GM19397 (cell line): ENCODE measurements around the gene CD163L1.

Source experiments
- ATAC-seq: cut with Tn5 transposase; IDR thresholded peaks from one replicate; pipeline ENCODE4 v1.9.1; 2021; ENCODE audit warnings: mild to moderate bottlenecking, moderate library complexity; ENCODE audit not compliant: unreplicated experiment

CD163L1 gene

GRCh38 chr12:7411343-7411742 is 32.6 kb downstream of the CD163L1 start:
- ATAC-seq: no peak

DNA sequence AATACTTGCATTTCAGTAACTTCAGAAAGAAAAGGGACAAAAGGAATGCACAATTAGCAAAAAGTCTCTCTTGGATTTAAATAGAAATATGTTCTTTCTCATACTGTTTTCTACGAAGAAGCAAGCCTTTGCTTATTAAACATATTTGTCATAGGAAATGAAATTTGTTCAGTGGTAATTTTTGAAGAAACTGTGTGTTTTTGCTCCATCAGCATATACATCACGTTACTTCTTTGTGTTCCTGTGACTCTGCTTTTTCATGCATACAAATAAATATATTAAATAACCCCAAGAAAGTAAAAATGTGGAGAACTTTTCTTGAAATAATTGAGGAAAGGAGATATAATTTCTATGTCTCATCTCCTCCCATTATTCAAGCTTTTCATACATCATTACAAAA is 39.7 kb downstream of the CD163L1 start:
- no peak for ATAC-seq

GRCh38 chr12:7403466-7403865 is 40.5 kb downstream of the CD163L1 start:
- no peak for ATAC-seq

DNA sequence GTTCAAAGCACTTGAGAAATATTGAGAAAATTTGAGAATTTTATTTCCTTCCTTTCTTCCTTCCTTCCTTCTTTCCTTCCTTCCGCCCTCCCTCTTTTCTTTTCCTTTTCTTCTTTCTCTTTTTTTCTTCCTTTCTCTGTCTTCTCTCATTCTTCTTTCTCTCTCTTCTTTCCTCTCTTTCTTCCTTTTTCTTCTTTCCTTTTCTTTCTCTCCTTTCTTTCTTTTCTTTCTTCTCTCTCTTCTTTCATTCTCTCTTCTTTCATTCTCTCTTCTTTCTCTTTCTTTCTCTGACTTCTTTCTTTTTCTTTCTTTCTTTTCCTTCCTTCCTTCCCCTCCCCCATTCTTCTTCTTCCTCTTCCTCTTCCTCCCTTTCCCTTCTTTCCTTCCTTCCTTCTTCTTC is 44.9 kb downstream of the CD163L1 start:
- ATAC-seq: no peak

DNA sequence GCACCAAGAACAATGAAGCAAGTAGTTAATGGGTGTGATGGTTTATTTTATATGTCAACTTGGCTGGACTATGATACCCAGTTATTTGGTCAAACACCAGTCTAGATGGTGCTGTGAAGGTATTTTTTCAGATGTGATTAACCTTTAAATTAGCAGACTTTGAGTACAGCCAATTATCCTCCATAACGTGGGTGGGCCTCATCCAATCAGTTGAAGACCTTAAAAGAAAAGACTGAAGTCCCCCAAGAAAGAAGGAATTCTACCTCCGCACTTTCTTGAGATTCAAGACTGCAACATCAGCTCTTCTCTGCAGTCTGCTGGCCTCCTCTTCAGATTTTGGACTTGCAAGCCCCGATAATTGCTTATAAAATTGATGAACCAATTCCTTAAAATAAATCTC is 47.5 kb downstream of the CD163L1 start:
- ATAC-seq: no peak

GRCh38 chr12:7395950-7396349 is 48.0 kb downstream of the CD163L1 start:
- ATAC-seq: no peak

- ATAC-seq: no peak
Measured at GRCh38 chr12:7387289-7387688, 56.7 kb downstream of the CD163L1 start.

- ATAC-seq: no peak
Measured at GRCh38 chr12:7383157-7383556, 60.8 kb downstream of the CD163L1 start.

GRCh38 chr12:7376196-7376595 is 67.8 kb downstream of the CD163L1 start:
- no peak for ATAC-seq

GRCh38 chr12:7375145-7375543 is 68.8 kb downstream of the CD163L1 start:
- no peak for ATAC-seq

DNA sequence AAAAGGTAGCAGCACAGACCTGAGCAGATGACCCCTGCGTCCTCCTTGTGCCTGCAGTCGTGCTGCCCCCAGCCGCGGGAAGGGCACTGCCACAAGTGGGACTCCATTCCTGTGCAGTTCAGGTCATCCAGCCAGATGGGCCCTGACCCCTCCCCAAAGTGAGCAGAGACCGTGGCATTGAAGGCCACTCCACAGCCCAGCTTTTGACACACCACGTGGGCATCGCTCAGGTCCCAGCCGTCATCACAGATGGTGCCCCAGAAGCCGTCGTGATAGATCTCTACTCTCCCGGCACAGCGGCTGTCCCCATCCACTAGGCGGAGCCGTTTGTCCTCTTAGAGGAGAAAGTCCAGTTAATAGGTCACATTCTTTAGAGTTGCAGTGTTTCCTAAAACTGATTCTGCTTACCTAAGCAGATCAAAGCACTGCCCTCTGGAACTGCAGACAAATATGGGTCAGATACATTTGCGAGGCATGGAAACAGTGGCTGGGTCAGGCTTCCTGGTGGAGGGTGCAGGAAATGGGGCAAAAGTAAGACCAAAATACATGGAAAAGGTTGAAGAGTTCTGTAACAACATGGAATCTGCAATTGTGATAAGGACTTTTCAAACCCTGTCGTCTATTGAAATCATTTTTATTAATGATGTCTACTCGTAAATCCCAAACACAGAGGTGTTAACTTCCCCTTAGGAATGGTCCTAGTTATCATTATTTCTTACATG is 69.4 kb downstream of the CD163L1 start:
- ATAC-seq: no peak

DNA sequence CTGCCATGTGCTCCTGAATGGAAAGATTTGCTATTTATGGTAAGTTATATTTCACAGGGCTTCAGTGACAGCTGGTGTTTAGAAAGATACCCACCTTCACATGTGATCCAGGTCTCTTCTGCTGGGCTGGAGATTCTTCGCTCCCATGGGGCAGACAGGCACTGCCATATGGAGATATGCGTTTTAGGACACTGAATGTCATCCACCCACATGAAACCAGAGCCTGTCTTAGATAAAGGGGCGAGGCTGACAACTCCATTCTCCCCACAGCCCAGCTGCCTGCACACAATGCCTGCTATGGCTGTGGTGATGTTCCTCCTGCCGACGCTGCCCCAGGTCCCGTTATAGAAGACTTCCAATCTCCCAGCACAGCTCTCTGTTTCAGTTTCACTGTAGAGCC is 70.7 kb downstream of the CD163L1 start:
- ATAC-seq: no peak

GRCh38 chr12:7369274-7369729 is 74.7 kb downstream of the CD163L1 start:
- ATAC-seq: no peak

DNA sequence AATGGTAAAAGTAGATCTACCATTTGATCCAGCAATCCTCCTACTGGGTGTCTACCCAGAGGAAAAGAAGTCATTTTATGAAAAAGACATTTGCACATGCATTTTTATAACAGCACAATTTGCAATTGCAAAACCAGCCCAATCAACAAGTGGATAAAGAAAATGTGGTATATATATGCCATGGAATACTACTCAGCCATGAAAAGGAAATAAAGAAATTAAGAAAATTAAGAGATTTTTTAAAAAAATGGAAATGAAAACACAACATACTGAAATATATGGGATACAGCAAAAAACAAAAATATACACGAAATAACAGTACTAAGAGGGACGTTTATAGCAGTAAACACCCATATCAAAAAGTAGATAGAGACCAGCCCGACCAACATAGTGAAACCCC is 81.2 kb downstream of the CD163L1 start:
- no peak for ATAC-seq

DNA sequence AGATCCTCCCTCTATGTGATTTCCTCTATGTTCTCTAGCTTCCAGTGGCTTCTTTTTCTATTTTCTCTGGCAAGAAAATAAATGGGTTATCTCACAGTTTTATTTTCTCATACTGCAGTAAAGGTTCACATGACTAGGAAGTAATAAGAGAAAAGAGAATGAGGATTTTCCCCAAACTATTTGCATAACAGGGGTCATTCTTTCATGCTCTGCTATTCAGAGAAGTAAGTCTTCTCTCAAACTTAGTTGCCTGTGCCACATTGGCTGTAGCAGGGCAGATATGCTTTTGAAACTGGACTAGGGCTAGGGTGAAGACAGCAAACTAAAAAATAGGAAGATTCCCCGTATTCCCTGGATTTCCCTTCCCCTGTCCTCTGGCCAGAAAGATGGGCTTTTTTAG is 82.7 kb downstream of the CD163L1 start:
- ATAC-seq: no peak

DNA sequence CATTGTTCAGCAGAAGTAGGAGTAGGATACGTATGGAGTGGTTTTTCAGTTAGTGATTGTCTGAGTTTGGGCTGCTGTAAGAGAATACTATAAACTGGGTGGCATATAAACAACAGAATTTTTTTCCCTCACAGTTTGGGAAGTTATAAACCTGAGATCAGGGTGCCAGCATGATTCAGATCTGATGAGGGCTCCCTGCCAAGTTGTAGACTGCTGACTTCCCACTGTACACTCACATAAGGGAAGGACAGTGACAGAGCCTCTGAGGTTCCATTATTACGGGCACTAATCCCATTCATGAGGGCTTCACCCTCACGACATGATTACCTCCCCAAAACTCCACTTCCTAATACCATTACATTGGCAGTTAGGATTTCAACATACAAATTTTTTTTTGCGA is 89.4 kb downstream of the CD163L1 start:
- no peak for ATAC-seq

DNA sequence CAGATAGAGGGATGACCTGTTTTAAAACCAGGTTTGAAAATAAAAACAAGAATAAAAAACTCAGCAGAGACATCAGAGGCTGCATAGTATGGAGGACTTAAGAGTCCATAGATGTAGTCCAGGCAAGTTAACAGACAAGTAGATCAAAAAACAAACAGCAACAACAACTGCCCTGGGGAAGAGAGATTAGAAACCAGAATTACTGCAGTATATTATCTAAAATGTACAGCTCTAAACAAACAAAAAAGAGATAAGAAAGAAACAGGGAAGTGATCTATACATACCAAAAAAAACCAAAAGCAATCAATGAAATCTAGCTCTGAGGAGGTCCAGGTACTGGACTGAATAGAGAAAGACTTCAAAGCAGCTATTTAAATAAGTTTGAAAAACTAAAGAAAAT is 91.3 kb downstream of the CD163L1 start:
- ATAC-seq: no peak

DNA sequence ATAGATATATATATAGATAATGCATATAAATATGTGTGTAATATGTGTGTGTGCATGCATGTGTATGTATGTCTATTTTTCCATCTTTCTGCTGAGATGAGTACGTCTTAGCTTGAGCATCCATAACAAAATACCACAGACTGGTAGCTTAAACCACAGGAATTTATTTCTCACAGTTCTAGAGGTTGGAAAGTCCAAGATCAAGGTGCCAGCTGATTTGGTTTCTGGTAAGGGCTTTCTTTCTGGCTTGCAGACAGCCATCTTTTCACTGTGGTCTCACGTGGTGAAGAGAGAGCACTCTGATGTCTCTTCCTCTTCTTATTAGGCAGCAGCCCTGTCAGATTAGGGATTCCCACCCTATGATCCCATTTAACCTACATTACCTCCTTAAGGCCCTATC is 92.8 kb downstream of the CD163L1 start:
- ATAC-seq: no peak

- no peak for ATAC-seq
Measured at GRCh38 chr12:7349418-7349817, 94.5 kb downstream of the CD163L1 start.

- ATAC-seq: no peak
Measured at GRCh38 chr12:7346551-7347225, 97.3 kb downstream of the CD163L1 start.

DNA sequence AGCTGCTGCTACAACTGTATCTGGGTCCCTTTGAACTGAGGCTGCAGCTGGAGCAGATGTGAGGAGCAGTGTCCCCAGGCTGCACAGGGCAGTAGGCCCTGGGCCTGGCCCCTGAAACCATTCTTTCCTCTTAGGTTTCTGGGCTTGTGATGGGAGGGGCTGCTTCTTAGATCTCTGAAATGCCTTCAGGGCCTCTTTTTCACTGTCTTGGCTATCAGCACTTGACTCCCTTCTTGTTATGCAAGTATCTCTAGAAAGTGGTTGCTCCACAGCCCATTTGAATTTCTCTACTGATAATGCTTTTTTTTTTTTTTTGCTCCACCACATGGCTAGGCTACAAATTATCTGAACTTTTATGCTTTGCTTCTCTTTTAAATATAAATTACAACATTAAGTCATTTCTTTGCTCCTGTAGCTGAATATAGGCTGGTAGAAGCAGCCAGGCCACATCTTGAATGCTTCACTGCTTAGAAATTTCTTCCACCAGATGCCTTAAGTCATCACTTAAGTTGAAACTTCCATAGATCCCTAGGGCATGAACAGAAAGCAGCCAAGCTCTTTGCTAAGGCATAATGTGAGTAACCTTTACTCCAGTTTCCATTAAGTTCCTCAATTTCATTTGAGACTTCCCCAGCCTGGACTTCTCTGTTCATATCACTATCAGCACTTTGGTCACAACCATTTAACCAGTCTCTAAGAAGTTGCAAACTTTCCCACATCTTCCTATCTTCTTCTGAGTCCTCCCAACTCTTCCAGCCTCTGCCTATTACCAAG is 98.9 kb downstream of the CD163L1 start:
- no peak for ATAC-seq

DNA sequence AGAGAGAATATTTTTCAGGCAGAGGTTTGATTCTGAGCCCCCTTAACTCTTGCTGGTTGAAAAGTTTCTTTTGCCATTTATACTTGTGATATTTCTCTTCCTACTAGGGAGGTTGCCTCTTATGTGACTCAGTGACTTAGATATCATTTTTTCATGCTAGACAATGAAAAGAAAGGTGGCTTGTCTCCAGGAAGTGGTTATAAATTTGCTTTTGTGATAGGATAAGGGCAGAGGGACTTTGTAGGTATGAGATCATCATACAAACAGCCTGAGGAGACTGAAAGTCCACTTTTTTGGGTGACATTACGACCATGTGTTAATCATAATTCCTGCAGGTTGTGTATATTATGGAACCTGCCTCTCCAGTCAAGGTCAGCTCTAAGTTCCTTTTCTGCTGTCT is 104.3 kb downstream of the CD163L1 start:
- no peak for ATAC-seq
